ENCODE measurements around the gene CLEC16A. TPM values are rescaled to one million over a fixed set of nuclear protein-coding genes. Genes with fewer than 3 reads are reported as not detected.
"Not testable (repeated sequence)": the region's sequence is repeated elsewhere in the genome, so short reads cannot be mapped to it uniquely, and the experiment has no call there.

Gene CLEC16A
- total RNA-seq, 1 donor from 2014 or later, result 58.1 TPM

GRCh38 chr16:11101695-11102522 is 157.5 kb downstream of the CLEC16A start:
- Mint-ChIP-seq H3K9me3 (ENCODE audit: unreplicated experiment) (no peaks in the 10 kb centered on the region), H3K27me3 (ENCODE audit: unreplicated experiment) (no peaks in the 10 kb centered on the region), H3K4me3 (ENCODE audit: unreplicated experiment) (no peak overlapping the region), H3K4me1 (ENCODE audit: unreplicated experiment) (peaks cover 28% of the 10 kb centered on the region), H3K36me3 (ENCODE audit: low read depth, unreplicated experiment) (peaks cover 13% of the 10 kb centered on the region), H3K27ac (ENCODE audit: unreplicated experiment) (no peak overlapping the region)
- DNase-seq (ENCODE audit: low spot score), result no peak
- TF ChIP-seq CTCF (IDR thresholded peaks at IDR 0.05; ENCODE audit: unreplicated experiment), result no peak

- no peak overlapping the region for H3K4me3 Mint-ChIP-seq (ENCODE audit: unreplicated experiment)
- H3K27me3 Mint-ChIP-seq (ENCODE audit: unreplicated experiment), result no peaks in the 10 kb centered on the region
- H3K27ac Mint-ChIP-seq (ENCODE audit: unreplicated experiment), result no peak overlapping the region
- TF ChIP-seq CTCF (IDR thresholded peaks at IDR 0.05; ENCODE audit: unreplicated experiment), result no peak
- no peaks in the 10 kb centered on the region for H3K9me3 Mint-ChIP-seq (ENCODE audit: unreplicated experiment)
- peaks cover 28% of the 10 kb centered on the region for H3K4me1 Mint-ChIP-seq (ENCODE audit: unreplicated experiment)
- no peak for DNase-seq (ENCODE audit: low spot score)
- H3K36me3 Mint-ChIP-seq (ENCODE audit: low read depth, unreplicated experiment), result peaks cover 13% of the 10 kb centered on the region
Observed at GRCh38 chr16:11102523-11102898, 158.1 kb downstream of the CLEC16A start.

GRCh38 chr16:11103301-11103700 is 158.9 kb downstream of the CLEC16A start:
- Mint-ChIP-seq H3K4me1 (ENCODE audit: unreplicated experiment) (peaks cover 28% of the 10 kb centered on the region), H3K36me3 (ENCODE audit: low read depth, unreplicated experiment) (peaks cover 13% of the 10 kb centered on the region)
- H3K27me3 Mint-ChIP-seq (ENCODE audit: unreplicated experiment); H3K9me3 Mint-ChIP-seq (ENCODE audit: unreplicated experiment); DNase-seq (ENCODE audit: low spot score); H3K4me3 Mint-ChIP-seq (ENCODE audit: unreplicated experiment); H3K27ac Mint-ChIP-seq (ENCODE audit: unreplicated experiment): not testable (repeated sequence)

- peaks cover 2% of the 10 kb centered on the region for H3K27me3 Mint-ChIP-seq (ENCODE audit: unreplicated experiment)
- no peak for DNase-seq (ENCODE audit: low spot score)
- H3K36me3 Mint-ChIP-seq (ENCODE audit: low read depth, unreplicated experiment), result peaks cover 13% of the 10 kb centered on the region
- H3K4me3 Mint-ChIP-seq (ENCODE audit: unreplicated experiment), result no peak overlapping the region
- no peak for TF ChIP-seq CTCF (IDR thresholded peaks at IDR 0.05; ENCODE audit: unreplicated experiment)
- no peaks in the 10 kb centered on the region for H3K9me3 Mint-ChIP-seq (ENCODE audit: unreplicated experiment)
- H3K27ac Mint-ChIP-seq (ENCODE audit: unreplicated experiment), result no peak overlapping the region
- H3K4me1 Mint-ChIP-seq (ENCODE audit: unreplicated experiment), result peaks cover 28% of the 10 kb centered on the region
Observed at GRCh38 chr16:11104168-11105037, 160.0 kb downstream of the CLEC16A start.

- Mint-ChIP-seq H3K4me1 (ENCODE audit: unreplicated experiment) (peaks cover 22% of the 10 kb centered on the region), H3K36me3 (ENCODE audit: low read depth, unreplicated experiment) (peaks cover 13% of the 10 kb centered on the region), H3K27me3 (ENCODE audit: unreplicated experiment) (peaks cover 2% of the 10 kb centered on the region), H3K9me3 (ENCODE audit: unreplicated experiment) (no peaks in the 10 kb centered on the region), H3K4me3 (ENCODE audit: unreplicated experiment) (no peak overlapping the region), H3K27ac (ENCODE audit: unreplicated experiment) (no peak overlapping the region)
- DNase-seq (ENCODE audit: low spot score), result no peak
- no peak for TF ChIP-seq CTCF (IDR thresholded peaks at IDR 0.05; ENCODE audit: unreplicated experiment)
Observed at GRCh38 chr16:11105038-11105903, 160.9 kb downstream of the CLEC16A start.
